A172 (cell line): ENCODE results near the gene EPB41L4B. TPM values are rescaled to one million over a fixed set of nuclear protein-coding genes. Genes with fewer than 3 reads are reported as not detected.
"Not testable (repeated sequence)": the region's sequence is repeated elsewhere in the genome, so short reads cannot be mapped to it uniquely, and the experiment has no call there.

Experiments used
- DNase-seq: peaks from one replicate; pipeline ENCODE4 v3.0.0-alpha.2; 2015; ENCODE audit warnings: low spot score
- total RNA-seq: library from RNA; depleted of rRNA; stranded (reverse); fragments of >200 nt; shearing (Covaris generic); gene quantifications from 2 replicates; pipeline ENCODE4 v1.2.3, GENCODE V29; 2014

EPB41L4B gene
- total RNA-seq, 1 experiment from 2014 or later: 1.7 TPM

- no peak for DNase-seq
Measured at GRCh38 chr9:109299891-109300290, 21.0 kb downstream of the EPB41L4B start.

GRCh38 chr9:109297899-109298298, 23.0 kb downstream of the EPB41L4B start:
- DNase-seq: peak; percentile 93

DNA sequence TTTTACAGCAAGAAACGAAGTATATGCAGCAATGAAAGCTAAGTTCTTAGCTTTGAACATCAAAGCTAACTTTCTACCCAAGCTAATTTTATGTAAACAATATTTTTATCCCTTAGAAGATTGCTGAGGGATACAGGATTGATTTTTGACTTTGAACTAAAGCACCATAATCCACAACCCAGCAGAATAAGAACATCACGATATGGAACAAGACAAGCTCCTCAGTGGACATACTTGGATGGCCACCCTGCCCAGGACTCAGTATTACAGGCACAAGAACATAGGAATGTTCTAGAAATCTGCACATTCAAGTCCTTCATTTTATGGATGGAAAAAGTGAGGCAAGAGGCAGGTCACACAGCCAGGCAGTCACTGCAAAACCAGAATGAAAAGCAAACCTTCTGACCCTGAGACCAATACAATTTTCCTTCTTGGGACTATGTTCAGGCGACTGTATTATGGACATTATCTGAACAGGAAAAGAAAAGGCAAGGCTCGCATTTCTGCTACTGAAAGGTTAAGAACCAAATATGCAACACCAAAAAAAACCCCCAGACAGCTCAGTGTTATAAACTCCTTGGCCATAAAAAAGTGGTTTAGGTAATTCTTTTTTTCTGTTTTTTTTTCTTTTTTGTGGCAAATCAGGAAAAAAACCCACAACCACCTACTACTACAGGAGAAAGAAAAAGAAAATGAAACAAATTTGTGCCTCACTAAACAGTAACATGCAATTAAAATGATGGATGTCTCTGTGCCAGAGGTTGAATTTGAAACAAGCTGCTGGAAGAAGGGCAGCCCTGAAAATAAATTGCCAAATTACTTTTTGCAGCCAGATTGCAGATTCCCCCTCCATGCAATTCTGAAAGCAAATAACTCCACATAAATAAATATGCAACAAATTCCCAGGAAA, 25.4 kb downstream of the EPB41L4B start:
- DNase-seq: no peak

DNA sequence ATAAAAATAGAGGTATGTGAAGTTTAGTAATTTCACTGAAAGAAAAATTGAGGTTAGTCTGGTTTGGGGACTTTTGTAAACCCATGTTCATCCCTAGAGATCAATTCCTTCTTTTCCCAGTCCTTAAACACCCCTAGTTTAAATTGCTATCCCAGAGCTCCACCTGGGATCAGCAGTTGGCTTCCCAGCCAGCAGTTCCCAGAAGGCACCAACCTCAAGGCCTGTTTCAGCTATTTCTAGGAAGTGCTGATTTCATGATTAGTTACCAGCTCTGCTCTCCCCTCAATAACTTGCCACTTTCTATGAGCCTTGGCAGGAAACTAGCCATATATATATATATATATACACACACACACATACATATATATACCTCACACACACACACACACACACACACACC, 30.5 kb downstream of the EPB41L4B start:
- DNase-seq: no peak

DNA sequence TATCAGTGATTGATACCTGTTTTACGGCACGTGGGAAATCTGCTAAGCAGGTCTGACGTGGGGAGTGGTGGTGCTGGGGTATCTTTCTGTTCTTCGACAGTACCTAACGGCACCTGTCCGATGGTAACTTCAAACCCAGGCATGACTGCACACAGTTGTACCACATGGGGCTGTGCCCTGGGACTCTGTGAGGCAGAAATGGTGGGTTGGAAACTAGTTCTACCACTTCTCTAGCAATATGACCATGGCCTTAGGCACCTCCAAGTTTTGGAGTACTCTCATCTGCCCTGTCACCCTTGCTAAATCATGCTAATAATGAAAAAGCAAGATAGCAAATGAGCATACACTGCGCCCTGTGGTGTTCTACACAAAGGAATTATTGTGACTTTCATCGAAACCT, 30.9 kb downstream of the EPB41L4B start:
- no peak for DNase-seq

GRCh38 chr9:109289186-109289585, 31.7 kb downstream of the EPB41L4B start:
- DNase-seq: no peak

DNA sequence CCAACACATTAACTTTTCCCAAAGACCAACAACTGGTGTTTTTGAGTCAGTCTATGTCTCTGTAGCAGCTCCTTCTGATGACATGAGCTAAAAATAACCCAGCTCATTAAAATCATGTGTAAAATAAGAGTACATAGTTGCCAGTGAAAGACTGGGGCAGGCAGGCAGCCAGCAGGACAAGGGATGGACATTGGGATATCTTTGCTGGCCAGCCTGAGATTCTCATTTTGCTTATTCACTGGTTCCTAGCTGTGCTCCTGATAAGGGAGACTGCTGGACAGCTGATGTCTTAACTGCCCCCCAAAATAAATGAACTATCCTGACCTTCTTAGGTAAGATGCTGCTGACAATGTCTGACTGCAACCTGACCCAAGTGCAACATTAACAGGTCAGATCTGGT, 33.9 kb downstream of the EPB41L4B start:
- DNase-seq: peak; percentile 35

DNA sequence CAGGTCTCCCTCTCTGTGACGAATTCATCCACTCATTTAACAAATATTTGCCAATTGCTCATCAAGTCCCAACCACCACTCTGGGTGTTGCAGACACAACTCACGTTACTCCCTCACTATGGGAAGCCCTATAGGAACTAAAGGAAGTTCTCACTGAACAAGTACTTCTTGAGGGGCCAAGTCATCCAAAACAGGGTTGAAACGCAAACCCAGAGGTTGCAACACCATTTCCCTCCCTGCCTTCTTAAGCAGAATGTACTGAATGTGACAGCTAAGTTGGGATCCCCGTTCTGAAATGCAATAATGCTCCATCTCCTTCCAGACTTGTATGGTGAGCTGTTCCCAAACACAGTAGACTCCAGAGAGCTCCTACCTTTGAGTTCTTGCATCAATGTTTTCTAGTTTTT, 34.3 kb downstream of the EPB41L4B start:
- peak; percentile 68 for DNase-seq

- not testable (repeated sequence) for DNase-seq
Measured at GRCh38 chr9:109283672-109284071, 37.2 kb downstream of the EPB41L4B start.

DNA sequence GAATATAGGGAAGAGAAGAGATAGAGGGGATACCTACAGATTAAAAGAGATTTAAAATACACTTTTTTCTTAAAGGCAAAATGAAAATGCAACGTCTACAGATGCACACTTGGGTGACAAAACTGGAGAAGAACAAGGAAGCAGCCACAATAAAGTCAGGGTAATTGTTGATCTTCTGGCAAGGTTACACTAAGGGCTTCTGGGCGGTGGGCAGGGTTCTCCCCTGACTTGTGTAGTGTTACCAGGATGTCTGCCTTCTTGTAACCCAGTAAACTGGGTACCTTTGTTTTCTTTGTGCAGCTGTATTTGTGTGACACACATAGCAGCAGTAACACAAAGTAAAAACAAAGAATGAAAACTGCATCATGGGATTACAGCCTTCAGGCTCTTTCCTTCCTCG, 37.8 kb downstream of the EPB41L4B start:
- no peak for DNase-seq

GRCh38 chr9:109282302-109282701, 38.6 kb downstream of the EPB41L4B start:
- no peak for DNase-seq

DNA sequence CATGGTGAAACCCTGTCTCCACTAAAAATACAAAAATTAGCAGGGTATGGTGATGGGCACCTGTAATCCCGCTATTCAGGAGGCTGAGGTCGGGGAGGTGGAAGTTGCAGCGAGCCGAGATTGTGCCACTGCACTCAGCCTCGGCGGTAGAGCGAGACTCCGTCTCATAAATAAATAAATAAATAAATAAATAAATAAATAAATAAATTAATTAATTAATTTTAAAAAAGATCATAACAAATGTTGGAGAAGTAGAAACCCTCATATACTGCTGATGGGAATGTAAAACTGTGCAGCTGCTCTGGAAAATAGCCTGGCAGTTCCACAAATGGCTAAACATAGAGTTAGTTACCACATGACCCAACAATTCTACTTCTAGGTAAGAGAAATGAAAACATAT, 39.3 kb downstream of the EPB41L4B start:
- no peak for DNase-seq

- no peak for DNase-seq
Measured at GRCh38 chr9:109278848-109279247, 42.0 kb downstream of the EPB41L4B start.

GRCh38 chr9:109278216-109278615, 42.6 kb downstream of the EPB41L4B start:
- DNase-seq: no peak

DNA sequence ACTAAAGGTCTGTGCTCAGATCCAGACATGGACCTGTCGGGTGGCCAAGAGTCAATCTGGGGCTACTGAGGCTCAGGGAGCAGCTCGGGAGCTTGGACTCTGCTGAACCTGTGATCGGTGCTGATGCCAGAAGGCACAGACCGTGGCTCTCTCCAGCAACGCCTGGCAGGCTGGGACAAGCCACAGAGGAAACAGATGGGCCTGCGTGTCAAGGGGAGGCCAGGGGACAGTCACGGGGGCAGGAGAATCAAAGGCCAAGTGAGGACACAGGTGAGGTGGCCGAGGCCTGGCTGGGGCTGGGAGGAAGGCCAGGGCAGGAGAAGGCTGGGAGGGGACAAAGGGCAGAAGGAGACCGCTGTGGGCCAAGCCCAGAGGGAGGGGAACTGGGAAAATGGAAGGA, 43.4 kb downstream of the EPB41L4B start:
- DNase-seq: no peak

DNA sequence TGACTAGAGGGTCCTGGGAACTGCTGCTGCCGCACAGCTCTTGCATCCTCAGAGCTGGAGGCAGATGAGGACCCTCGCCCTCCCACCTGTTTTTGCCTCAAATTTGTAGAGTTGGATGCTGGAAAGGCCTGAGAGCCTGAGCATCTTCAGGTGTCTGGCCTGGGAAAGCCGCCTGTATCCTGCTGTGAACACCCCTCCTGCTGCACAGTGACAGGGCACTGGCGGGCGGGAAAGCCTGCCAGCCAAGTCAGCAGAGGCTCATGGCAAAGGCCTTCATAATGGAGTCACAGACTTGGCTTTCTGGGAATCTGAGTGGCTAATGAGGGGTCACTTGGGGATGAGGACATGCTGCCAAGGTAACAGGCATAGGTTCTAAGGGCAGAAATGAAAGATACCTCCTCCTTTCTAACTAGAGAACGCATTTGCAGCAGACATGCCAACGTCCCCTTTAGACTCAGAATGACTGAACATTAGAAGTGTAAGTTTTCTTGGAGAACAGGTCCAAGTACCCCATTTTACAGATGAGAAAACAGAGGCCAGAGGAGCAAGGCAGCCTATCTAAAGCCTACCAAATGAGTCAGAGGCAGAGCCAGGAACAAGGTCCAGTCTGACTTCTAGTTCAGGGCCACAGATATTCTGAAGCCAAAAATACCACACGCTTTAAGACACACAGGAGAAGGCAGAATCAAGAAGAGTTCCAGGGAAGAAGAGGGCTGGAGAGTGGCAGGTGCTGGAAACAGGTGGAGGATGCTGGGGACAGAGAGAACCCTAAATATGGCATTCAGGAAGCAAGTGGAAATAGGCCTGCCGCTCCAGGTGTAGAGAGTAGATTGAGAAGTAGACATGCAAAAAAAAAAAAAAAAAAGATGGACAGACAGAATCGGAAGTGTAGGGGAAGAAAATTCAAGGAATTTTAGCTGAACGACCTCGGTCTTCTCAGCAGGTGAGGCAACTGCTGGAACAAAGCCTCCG, 44.1 kb downstream of the EPB41L4B start:
- DNase-seq: no peak

- no peak for DNase-seq
Measured at GRCh38 chr9:109274884-109275730, 45.8 kb downstream of the EPB41L4B start.

- DNase-seq: no peak
Measured at GRCh38 chr9:109273869-109274268, 47.0 kb downstream of the EPB41L4B start.

- DNase-seq: no peak
Measured at GRCh38 chr9:109272745-109273144, 48.1 kb downstream of the EPB41L4B start.

- DNase-seq: no peak
Measured at GRCh38 chr9:109272045-109272444, 48.8 kb downstream of the EPB41L4B start.
